H1 (cell line): Measurements from ENCODE around the gene GSTT2.

ENCODE experiments used
- EGR1 ChIP-seq: IDR thresholded peaks from 2 replicates; pipeline ENCODE4 v1.6.1; 2011; ENCODE audit warnings: low read depth, low read length, borderline replicate concordance
- POLR2A ChIP-seq, 2 experiments: IDR thresholded peaks; 1 replicate in 1 of 2; 2 replicates in 1 of 2; pipeline ENCODE4 v1.6.1; 2011; ENCODE audit warnings: low read depth in 2 of 2, low read length in 2 of 2, mild to moderate bottlenecking in 2 of 2; ENCODE audit errors: control extremely low read depth in 1 of 2
- POU5F1 ChIP-seq: IDR thresholded peaks from 2 replicates; pipeline ENCODE4 v1.6.1; 2011; ENCODE audit warnings: low read depth, mild to moderate bottlenecking, low read length, moderate library complexity
- RAD21 ChIP-seq, 2 experiments: IDR thresholded peaks in 1 of 2; conservative IDR thresholded peaks in 1 of 2; 2 replicates each; pipeline ENCODE4 v1.6.1; 2011; ENCODE audit warnings: low read depth in 2 of 2, low read length in 2 of 2, improper control_type of control experiment in 1 of 2, inconsistent platforms in 1 of 2, mild to moderate bottlenecking in 1 of 2, moderate library complexity in 1 of 2
- SP2 ChIP-seq: IDR thresholded peaks from 2 replicates; pipeline ENCODE4 v1.6.1; 2012; ENCODE audit warnings: mild to moderate bottlenecking, low read length, inconsistent platforms
- YY1 ChIP-seq: IDR thresholded peaks from 2 replicates; pipeline ENCODE4 v1.6.1; 2011; ENCODE audit warnings: low read depth, mild to moderate bottlenecking, low read length
- ZNF274 ChIP-seq: IDR thresholded peaks from 2 replicates; pipeline ENCODE4 v1.7.0; 2012; ENCODE audit warnings: low read length, borderline replicate concordance; ENCODE audit errors: extremely low read depth
- TF ChIP-seq, protein P1 (sequence below), 3 experiments: IDR thresholded peaks; 1 replicate in 2 of 3; 2 replicates in 1 of 3; pipeline versions ENCODE4 v1.5.1 to v1.6.1; 2011; ENCODE audit warnings: low read length in 3 of 3, mild to moderate bottlenecking in 3 of 3, inconsistent platforms in 2 of 3, low read depth in 1 of 3, moderate library complexity in 1 of 3; ENCODE audit not compliant: insufficient read depth in 1 of 3; ENCODE audit errors: control extremely low read depth in 1 of 3

DNA sequence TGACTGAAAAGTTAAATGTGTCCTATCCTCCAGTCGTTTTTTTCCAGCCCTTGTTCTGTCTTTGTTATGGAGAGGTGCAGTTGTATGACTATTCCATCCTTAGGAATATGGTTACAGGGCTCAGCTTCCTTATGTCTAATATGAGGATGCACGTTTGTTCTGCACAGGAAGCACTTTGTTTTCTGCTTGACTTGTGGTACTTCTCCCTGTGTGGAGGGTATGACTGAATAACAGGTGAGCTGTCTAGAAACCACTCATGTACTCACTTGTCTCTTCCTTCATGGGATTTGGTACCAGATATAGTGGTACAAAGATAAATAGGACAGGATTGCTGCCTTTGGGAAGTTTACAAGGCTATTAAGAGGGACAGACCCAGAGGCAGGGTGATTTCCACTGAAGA lies 48.6 kb downstream of the GSTT2 start:
- no peak for TF ChIP-seq SP2
- no peak for TF ChIP-seq ZNF274
- TF ChIP-seq, protein P1, sequence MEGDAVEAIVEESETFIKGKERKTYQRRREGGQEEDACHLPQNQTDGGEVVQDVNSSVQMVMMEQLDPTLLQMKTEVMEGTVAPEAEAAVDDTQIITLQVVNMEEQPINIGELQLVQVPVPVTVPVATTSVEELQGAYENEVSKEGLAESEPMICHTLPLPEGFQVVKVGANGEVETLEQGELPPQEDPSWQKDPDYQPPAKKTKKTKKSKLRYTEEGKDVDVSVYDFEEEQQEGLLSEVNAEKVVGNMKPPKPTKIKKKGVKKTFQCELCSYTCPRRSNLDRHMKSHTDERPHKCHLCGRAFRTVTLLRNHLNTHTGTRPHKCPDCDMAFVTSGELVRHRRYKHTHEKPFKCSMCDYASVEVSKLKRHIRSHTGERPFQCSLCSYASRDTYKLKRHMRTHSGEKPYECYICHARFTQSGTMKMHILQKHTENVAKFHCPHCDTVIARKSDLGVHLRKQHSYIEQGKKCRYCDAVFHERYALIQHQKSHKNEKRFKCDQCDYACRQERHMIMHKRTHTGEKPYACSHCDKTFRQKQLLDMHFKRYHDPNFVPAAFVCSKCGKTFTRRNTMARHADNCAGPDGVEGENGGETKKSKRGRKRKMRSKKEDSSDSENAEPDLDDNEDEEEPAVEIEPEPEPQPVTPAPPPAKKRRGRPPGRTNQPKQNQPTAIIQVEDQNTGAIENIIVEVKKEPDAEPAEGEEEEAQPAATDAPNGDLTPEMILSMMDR (IDR thresholded peaks at IDR 0.05; ENCODE audit: control extremely low read depth in 1 of 3, insufficient read depth in 1 of 3, low read depth in 1 of 3, low read length in 3 of 3): no peak
- no peak for TF ChIP-seq POU5F1
- no peak for TF ChIP-seq YY1
- no peak for TF ChIP-seq EGR1
- no peak for TF ChIP-seq POLR2A (IDR thresholded peaks at IDR 0.05; ENCODE audit: control extremely low read depth in 1 of 2, low read depth in 2 of 2, low read length in 2 of 2)
- TF ChIP-seq RAD21 (IDR thresholded peaks at IDR 0.05 in 1 of 2, conservative IDR thresholded peaks at IDR 0.05 in 1 of 2; ENCODE audit: low read depth in 2 of 2, low read length in 2 of 2): no peak
